IMR-90 (cell line): ENCODE measurements around the gene HAND1.

Experiments
- CEBPB ChIP-seq: IDR thresholded peaks from 2 replicates; pipeline ENCODE4 v1.6.1; 2012; ENCODE audit warnings: low read depth, low read length, improper control_type of control experiment
- CHD1 ChIP-seq: IDR thresholded peaks from 2 replicates; pipeline ENCODE4 v1.6.1; 2012; ENCODE audit warnings: low read depth, low read length, improper control_type of control experiment
- CTCF ChIP-seq: conservative IDR thresholded peaks from 2 replicates; pipeline ENCODE4 v1.5.1; 2012; ENCODE audit warnings: mild to moderate bottlenecking, low read depth, low read length, improper control_type of control experiment
- ELK1 ChIP-seq: fragments of 150-350 bp; IDR thresholded peaks from 2 replicates; pipeline ENCODE4 v1.6.1; 2016; ENCODE audit warnings: low read depth, mild to moderate bottlenecking, low read length, moderate library complexity, borderline replicate concordance
- MAZ ChIP-seq: IDR thresholded peaks from 2 replicates; pipeline ENCODE4 v1.6.1; 2012; ENCODE audit warnings: low read depth, mild to moderate bottlenecking, low read length, improper control_type of control experiment, moderate library complexity, borderline replicate concordance
- POLR2A ChIP-seq: IDR thresholded peaks from 2 replicates; pipeline ENCODE4 v1.6.1; 2012; ENCODE audit warnings: mild to moderate bottlenecking, low read depth, low read length
- RAD21 ChIP-seq: IDR thresholded peaks from 2 replicates; pipeline ENCODE4 v1.6.1; 2012; ENCODE audit warnings: low read length, improper control_type of control experiment
- RCOR1 ChIP-seq: IDR thresholded peaks from 2 replicates; pipeline ENCODE4 v1.6.1; 2012; ENCODE audit warnings: mild to moderate bottlenecking, low read length, improper control_type of control experiment; ENCODE audit not compliant: insufficient replicate concordance
- RFX5 ChIP-seq: IDR thresholded peaks from 2 replicates; pipeline ENCODE4 v1.8.0; 2012; ENCODE audit warnings: low read depth, mild to moderate bottlenecking, low read length, moderate library complexity
- SMC3 ChIP-seq: fragments of 150-350 bp; IDR thresholded peaks from 2 replicates; pipeline ENCODE4 v1.6.1; 2016; ENCODE audit warnings: low read depth, mild to moderate bottlenecking, antibody characterized with exemption, low read length, moderate library complexity
- USF2 ChIP-seq: fragments of 150-350 bp; IDR thresholded peaks from 2 replicates; pipeline ENCODE4 v1.6.1; 2017; ENCODE audit warnings: mild to moderate bottlenecking, antibody characterized with exemption, low read length, low read depth

GRCh38 chr5:154498591-154498990 lies 20.6 kb upstream of the HAND1 start:
- no peak for TF ChIP-seq SMC3
- TF ChIP-seq RFX5, result no peak
- TF ChIP-seq CTCF, result no peak
- TF ChIP-seq POLR2A, result no peak
- no peak for TF ChIP-seq MAZ
- no peak for TF ChIP-seq USF2
- TF ChIP-seq ELK1, result no peak
- no peak for TF ChIP-seq CEBPB
- TF ChIP-seq RCOR1, result no peak
- no peak for TF ChIP-seq CHD1
- no peak for TF ChIP-seq RAD21
